Transverse colon (tissue), 4 donors: ENCODE results near the gene B3GNT7. TPM values are rescaled to one million over a fixed set of nuclear protein-coding genes. Genes with fewer than 3 reads are reported as not detected.

Source experiments
- DNase-seq: peaks from one replicate; pipeline ENCODE4 v3.0.0-alpha.2; 2019
- H3K27ac ChIP-seq, 4 donors: fragments of 200-600 bp; sonication (generic); 2 replicates each; pipeline ENCODE4 v1.5.1; 2016 to 2018; ENCODE audit warnings: inconsistent platforms in 4 of 4
- H3K27me3 ChIP-seq: fragments of 200-600 bp; sonication (generic); 2 replicates; pipeline ENCODE4 v1.5.1; 2017; ENCODE audit warnings: inconsistent platforms
- H3K36me3 ChIP-seq, 4 donors: fragments of 200-600 bp; sonication (generic); 2 replicates each; pipeline ENCODE4 v1.5.1; 2017 to 2019; ENCODE audit warnings: inconsistent platforms in 4 of 4
- H3K4me1 ChIP-seq, 4 donors: fragments of 200-600 bp; sonication (generic); 2 replicates each; pipeline ENCODE4 v1.5.1; 2017 to 2020; ENCODE audit warnings: inconsistent platforms in 4 of 4
- H3K4me3 ChIP-seq, 4 donors: fragments of 200-600 bp; sonication (generic); 1 replicate in 1 of 4; 2 replicates in 3 of 4; pipeline versions ENCODE4 v1.5.1 to v1.6.1; 2017 to 2019; ENCODE audit warnings: inconsistent platforms in 4 of 4
- H3K9me3 ChIP-seq, 2 donors: fragments of 200-600 bp; sonication (generic); 2 replicates each; pipeline ENCODE4 v1.5.1; 2017 to 2019; ENCODE audit warnings: inconsistent platforms in 2 of 2
- CTCF ChIP-seq, 5 experiments: fragments of 200-600 bp in 3 of 5; fragments of 450-650 bp in 2 of 5; sonication (generic) in 3 of 5; IDR thresholded peaks; 1 replicate in 2 of 5; 2 replicates in 3 of 5; pipeline ENCODE4 v1.5.1; 2016 to 2017; ENCODE audit warnings: antibody characterized with exemption in 5 of 5, inconsistent platforms in 3 of 5, mild to moderate bottlenecking in 2 of 5, moderate library complexity in 1 of 5
- EP300 ChIP-seq: sonication (generic); formaldehyde crosslinking; IDR thresholded peaks from one replicate; pipeline ENCODE4 v1.6.1; 2017; ENCODE audit warnings: antibody characterized with exemption, low read depth
- POLR2A ChIP-seq: fragments of 450-650 bp; IDR thresholded peaks from one replicate; pipeline ENCODE4 v1.6.1; 2016; ENCODE audit warnings: antibody characterized with exemption, mild to moderate bottlenecking, moderate library complexity
- POLR2AphosphoS5 ChIP-seq, 3 donors: sonication (generic); formaldehyde crosslinking; IDR thresholded peaks; one replicate each; pipeline ENCODE4 v1.6.1; 2016; ENCODE audit warnings: antibody characterized with exemption in 3 of 3
- WGBS, 2 donors: methylation state at CpG; one replicate each; pipeline ENCODE4 v1.1.5; 2018; ENCODE audit warnings: low coverage in 1 of 2; 5-methylcytosine and 5-hydroxymethylcytosine counted together
- in situ Hi-C, 4 donors: fragments of 200-750 bp; cut with MboI; loops; one replicate each; pipeline versions ENCODE4 v1.15.0 to v1.15.1; 2017; ENCODE audit warnings: low sequenced_read_pairs in 3 of 4, low pct_ligation_motif_present in 1 of 4, low pct_unique_long_range_greater_than_20kb in 1 of 4
- intact Hi-C: fragments of 100-400 bp; cut with DNase I; formaldehyde crosslinking; loops from one replicate; pipeline ENCODE4 v1.15.1; 2023; ENCODE audit warnings: low total_unique reads
- total RNA-seq, 4 donors: library from RNA; depleted of rRNA; stranded (reverse); fragments of >200 nt; gene quantifications; one replicate each; pipeline ENCODE4 v1.1.0, GENCODE V29; 2016

Gene B3GNT7
- total RNA-seq, 4 donors from 2014 or later = 41.8 to 113 (median 55.2) TPM

GRCh38 chr2:231380991-231381847 is 14.3 kb upstream of the B3GNT7 start:
- H3K4me1 ChIP-seq = peaks cover 0 to 38% (median 30%) of the 10 kb centered on the region in 4 donors
- H3K9me3 ChIP-seq = peaks cover 0 to 3% of the 10 kb centered on the region in 2 donors
- H3K4me3 ChIP-seq = no peak overlapping the region
- no peak for DNase-seq
- no peaks in the 10 kb centered on the region for H3K36me3 ChIP-seq
- no peak overlapping the region for H3K27ac ChIP-seq
- no peaks in the 10 kb centered on the region for H3K27me3 ChIP-seq
- TF ChIP-seq POLR2A (no peak), EP300 (no peak), POLR2AphosphoS5 (IDR thresholded peaks at IDR 0.05) (no peak), CTCF (IDR thresholded peaks at IDR 0.05) (no peak)
- WGBS, 2 donors = 91 to 94% methylated on average over 4 to 5 of the region's 5 CpGs
- intact Hi-C loops (no loop called here), in situ Hi-C loops (no loop called here)

- intact Hi-C loops = no loop called here
- Histone ChIP-seq H3K36me3 (no peaks in the 10 kb centered on the region), H3K4me1 (peaks cover 0 to 38% (median 30%) of the 10 kb centered on the region in 4 donors), H3K9me3 (peaks cover 0 to 3% of the 10 kb centered on the region in 2 donors), H3K27ac (no peak overlapping the region), H3K27me3 (no peaks in the 10 kb centered on the region), H3K4me3 (no peak overlapping the region)
- WGBS, 2 donors = 86% methylated on average over 8 of the region's 8 CpGs; no CpG with 5 or more reads in 1 of the 2 donors
- no peak for DNase-seq
- no peak for TF ChIP-seq EP300
- no peak for TF ChIP-seq CTCF (IDR thresholded peaks at IDR 0.05)
- TF ChIP-seq POLR2AphosphoS5 (IDR thresholded peaks at IDR 0.05) = no peak
- no peak for TF ChIP-seq POLR2A
- in situ Hi-C loops = no loop called here
Measured at GRCh38 chr2:231382116-231382515, 13.4 kb upstream of the B3GNT7 start.

GRCh38 chr2:231383416-231384108 is 11.9 kb upstream of the B3GNT7 start:
- peak overlapping the region; percentile 52 to 74 (median 63) for H3K27ac ChIP-seq
- intact Hi-C loops (no loop called here), in situ Hi-C loops (no loop called here)
- no peak overlapping the region for H3K4me3 ChIP-seq
- peaks cover 0 to 29% (median 28%) of the 10 kb centered on the region in 4 donors for H3K4me1 ChIP-seq
- TF ChIP-seq POLR2AphosphoS5 (IDR thresholded peaks at IDR 0.05) (peak in 1 of 3 donors; percentile 19), POLR2A (no peak)
- peak; percentile 62 for DNase-seq
- 43% methylated on average over 15 of the region's 15 CpGs; no CpG with 5 or more reads in 1 of the 2 donors for WGBS, 2 donors
- no peaks in the 10 kb centered on the region for H3K27me3 ChIP-seq
- peaks cover 0 to 3% of the 10 kb centered on the region in 2 donors for H3K9me3 ChIP-seq
- no peaks in the 10 kb centered on the region for H3K36me3 ChIP-seq

GRCh38 chr2:231384109-231384435 is 11.4 kb upstream of the B3GNT7 start:
- H3K9me3 ChIP-seq = peaks cover 0 to 3% of the 10 kb centered on the region in 2 donors
- no peak for TF ChIP-seq POLR2A
- TF ChIP-seq CTCF (IDR thresholded peaks at IDR 0.05) = no peak
- no peak for TF ChIP-seq POLR2AphosphoS5 (IDR thresholded peaks at IDR 0.05)
- TF ChIP-seq EP300 = no peak
- DNase-seq = peak; percentile 63
- peaks cover 0 to 27% (median 25%) of the 10 kb centered on the region in 4 donors for H3K4me1 ChIP-seq
- intact Hi-C loops (no loop called here), in situ Hi-C loops (no loop called here)
- peak overlapping the region; percentile 45 to 74 (median 62) for H3K27ac ChIP-seq
- no peak overlapping the region for H3K4me3 ChIP-seq
- WGBS, 2 donors = 57 to 67% methylated on average over 1 to 2 of the region's 2 CpGs
- H3K36me3 ChIP-seq = no peaks in the 10 kb centered on the region
- H3K27me3 ChIP-seq = no peaks in the 10 kb centered on the region
